GM12878 (cell line): ENCODE results near the gene RALB. TPM values are rescaled to one million over a fixed set of nuclear protein-coding genes. Genes with fewer than 3 reads are reported as not detected.

Source experiments
- ATAC-seq: fragments of 200-7000 bp; cut with Tn5 transposase; 3 replicates; pipeline ENCODE4 v1.9.1; 2020; ENCODE audit warnings: mild to moderate bottlenecking, moderate library complexity
- BruUV-seq: library from RNA; stranded (reverse); fragments of 400-500 nt; replicated peaks from 2 replicates; lab custom pipeline; 2021; lab: Mats Ljungman, UMichigan
- CTCF ChIA-PET: fragments of 300-600 bp; sonication (Branson Sonifier 250); formaldehyde crosslinking; extraction: SDS; loops from one replicate; lab custom pipeline; 2021; ENCODE audit warnings: inconsistent platforms; lab: Yijun Ruan, JAX
- POLR2A ChIA-PET: fragments of 350-600 bp; formaldehyde crosslinking; extraction: SDS; loops from one replicate; lab custom pipeline; 2021; ENCODE audit warnings: inconsistent platforms; lab: Charles Lee
- RAD21 ChIA-PET: fragments of 300-600 bp; sonication (Branson Sonifier 250); formaldehyde crosslinking; loops from one replicate; lab custom pipeline; 2023; ENCODE audit warnings: antibody characterized with exemption; ENCODE audit not compliant: unreplicated experiment; lab: Charles Lee
- SMC1A ChIA-PET: fragments of 300-600 bp; sonication (Branson Sonifier 250); formaldehyde crosslinking; loops from one replicate; lab custom pipeline; 2023; ENCODE audit not compliant: unreplicated experiment, uncharacterized antibody; lab: Charles Lee
- DNase-seq: peaks from one replicate; pipeline ENCODE4 v3.0.0-alpha.2; 2011; ENCODE audit warnings: low read depth, low spot score
- FAIRE-seq: peaks from 3 replicates; lab custom pipeline; 2011; peaks lifted over from hg19 to GRCh38; lab: Jason Lieb, UNC
- H2AFZ ChIP-seq: 2 replicates; pipeline ENCODE4 v1.6.0; 2011; ENCODE audit warnings: low read depth, low read length, control low read depth; ENCODE audit not compliant: control insufficient read depth
- H3K27ac ChIP-seq: 2 replicates; pipeline ENCODE4 v1.5.1; 2011; ENCODE audit warnings: control low read depth; ENCODE audit not compliant: control insufficient read depth, insufficient read depth
- H3K27me3 ChIP-seq, 2 experiments: replicated peaks in 1 of 2; 2 replicates each; pipeline versions ENCODE4 v1.6.0 to v1.6.1; 2011; ENCODE audit warnings: low read length in 1 of 2; ENCODE audit not compliant: control insufficient read depth in 2 of 2, insufficient read depth in 2 of 2
- H3K36me3 ChIP-seq, 2 experiments: 2 replicates each; pipeline ENCODE4 v1.5.1; 2011; ENCODE audit warnings: low read length in 1 of 2; ENCODE audit not compliant: control insufficient read depth in 2 of 2, insufficient read depth in 2 of 2
- H3K4me1 ChIP-seq: 2 replicates; pipeline ENCODE4 v1.6.1; 2011; ENCODE audit warnings: mild to moderate bottlenecking, low read length, moderate library complexity, mixed read lengths; ENCODE audit not compliant: control insufficient read depth, insufficient read depth
- H3K4me2 ChIP-seq: 2 replicates; pipeline ENCODE4 v1.6.0; 2011; ENCODE audit warnings: control low read depth; ENCODE audit not compliant: control insufficient read depth, insufficient read depth
- H3K4me3 ChIP-seq: fragments of 200-600 bp; sonication (generic); 2 replicates; pipeline ENCODE4 v1.5.1; 2016
- H3K79me2 ChIP-seq: 2 replicates; pipeline ENCODE4 v1.6.0; 2011; ENCODE audit warnings: low read length; ENCODE audit not compliant: control insufficient read depth, insufficient read depth
- H3K9ac ChIP-seq: 2 replicates; pipeline ENCODE4 v1.8.0; 2011; ENCODE audit warnings: low read length, control low read depth, mixed read lengths; ENCODE audit not compliant: control insufficient read depth, insufficient read depth
- H3K9me3 ChIP-seq: replicated peaks from 3 replicates; pipeline ENCODE4 v1.5.1; 2011; ENCODE audit warnings: mild to moderate bottlenecking, low read length; ENCODE audit not compliant: control insufficient read depth, insufficient read depth
- H4K20me1 ChIP-seq: 2 replicates; pipeline ENCODE4 v1.6.0; 2011; ENCODE audit not compliant: control insufficient read depth, insufficient read depth
- RUNX3 ChIP-seq: IDR thresholded peaks from 2 replicates; pipeline ENCODE4 v1.6.1; 2012; ENCODE audit warnings: low read length, inconsistent platforms
- SMC3 ChIP-seq: IDR thresholded peaks from 2 replicates; pipeline ENCODE4 v1.6.1; 2011; ENCODE audit warnings: low read length, improper control_type of control experiment, borderline replicate concordance
- WGBS: methylation state at CpG from one replicate; pipeline ENCODE4 v1.1.6; 2016; ENCODE audit warnings: low lambda C conversion rate; ENCODE audit not compliant: insufficient replicate concordance, insufficient coverage; ENCODE audit errors: missing lambda C conversion rate; 5-methylcytosine and 5-hydroxymethylcytosine counted together
- in situ Hi-C: fragments of 300-500 bp; cut with MboI; formaldehyde crosslinking; loops from 9 replicates; pipeline ENCODE4 v1.14.3; 2018; ENCODE audit warnings: mixed read lengths
- intact Hi-C: fragments of 100-400 bp; cut with micrococcal nuclease; formaldehyde crosslinking; loops from one replicate; pipeline ENCODE4 v1.14.2; 2022; ENCODE audit not compliant: unreplicated experiment
- polyA plus RNA-seq, 11 experiments: library from polyadenylated mRNA; depleted of rRNA in 4 of 11; unstranded in 6 of 11; stranded (reverse) in 5 of 11; fragments of >200 nt; fragmentation: Nextera tagmentation in 4 of 11; fragmentation: Illumina TruSeq in 1 of 11; extraction: Ambion mirVana in 4 of 11; extraction: Trizol in 1 of 11; gene quantifications; 1 replicate in 1 of 11; 2 replicates in 10 of 11; pipeline versions ENCODE4 v1.2.1 to v1.2.3, GENCODE V29; 2011 to 2016; ENCODE audit warnings: inconsistent platforms in 2 of 11, missing spikeins in 2 of 11, low read depth in 1 of 11
- total RNA-seq, 4 experiments: library from RNA; depleted of rRNA in 3 of 4; stranded (reverse); fragments of >200 nt in 3 of 4; fragmentation: Illumina TruSeq in 1 of 4; extraction: Trizol in 1 of 4; gene quantifications; 2 replicates each; pipeline versions ENCODE4 v1.2.1 to v1.2.3, GENCODE V29; 2013 to 2021

RALB gene
- total and polyA plus RNA-seq, 10 of the 15 experiments (the other 5 are each of a cell fraction or from before 2014, with no cell fraction given), result 8.3 to 54.0 (median 24.2) TPM

- ChIA-PET CTCF (interaction anchor here (0.9 to 2.2 kb wide), 8 partner anchors 9 to 117 kb away, joined by 3 to 12 read pairs (median 4); no protein-coding TSS in a partner anchor), POLR2A (interaction anchor here (0.5 to 1.5 kb wide), 3 partner anchors 9 to 1009 kb away, joined by 3 to 7 read pairs (median 3); no protein-coding TSS in a partner anchor), RAD21 (interaction anchor here (1.1 to 2.5 kb wide), 3 partner anchors 16 to 22 kb away, joined by 4 to 10 read pairs (median 5); no protein-coding TSS in a partner anchor), SMC1A (interaction anchor here (1.2 to 1.8 kb wide), 3 partner anchors 21 to 31 kb away, joined by 3 to 7 read pairs (median 3); no protein-coding TSS in a partner anchor)
- H3K4me1 ChIP-seq, result peaks cover 26% of the 10 kb centered on the region
- no peak overlapping the region for H3K27ac ChIP-seq
- no peaks in the 10 kb centered on the region; the same call in 1 of the 2 replicates for H3K79me2 ChIP-seq
- H2AFZ ChIP-seq, result no peak overlapping the region
- in situ Hi-C loops (no loop called here), intact Hi-C loops (no loop called here)
- no peak overlapping the region for H3K4me2 ChIP-seq
- peaks cover 2 to 23% of the 10 kb centered on the region in 2 experiments for H3K36me3 ChIP-seq
- BruUV-seq, result no TSS peak
- H4K20me1 ChIP-seq, result no peaks in the 10 kb centered on the region
- no peak for DNase-seq
- peak; percentile 56 for TF ChIP-seq RUNX3
- TF ChIP-seq SMC3, result no peak
- H3K9ac ChIP-seq, result no peak overlapping the region
- H3K27me3 ChIP-seq, result no peaks in the 10 kb centered on the region
- H3K4me3 ChIP-seq, result no peak overlapping the region
- H3K9me3 ChIP-seq, result no peaks in the 10 kb centered on the region
- ATAC-seq, result no peak
- no peak for FAIRE-seq
- WGBS, result 95% methylated on average over 4 of the region's 4 CpGs
These were observed 39.0 kb downstream of the RALB start for GRCh38 chr2:120291401-120292311.
